Measurements from ENCODE around the gene PCNX2. TPM values are rescaled to one million over a fixed set of nuclear protein-coding genes. Genes with fewer than 3 reads are reported as not detected.

PCNX2 gene
- total and polyA plus RNA-seq, 2 of the 13 experiments (the other 11 are each of a cell fraction or from before 2014, with no cell fraction given), result 0.11 to 0.42 TPM

GRCh38 chr1:233237647-233238046 is 57.9 kb downstream of the PCNX2 start (continued):
- no peak for TF ChIP-seq SIX4 (CRISPR knock-in tag; IDR thresholded peaks at IDR 0.05)
- no peak for TF ChIP-seq MAFK (conservative IDR thresholded peaks at IDR 0.05 in 1 of 2, IDR thresholded peaks at IDR 0.05 in 1 of 2; ENCODE audit: low read length in 2 of 2)
- TF ChIP-seq HOXA9 (CRISPR knock-in tag; IDR thresholded peaks at IDR 0.05; ENCODE audit: borderline replicate concordance), result no peak
- TF ChIP-seq ZNF780A (CRISPR knock-in tag; IDR thresholded peaks at IDR 0.05), result no peak
- TF ChIP-seq HDAC1 (CRISPR knock-in tag; IDR thresholded peaks at IDR 0.05), result no peak
- TF ChIP-seq FOXO1 (CRISPR knock-in tag; IDR thresholded peaks at IDR 0.05), result no peak
- no peak for TF ChIP-seq ZNF879 (CRISPR knock-in tag; IDR thresholded peaks at IDR 0.05)
- TF ChIP-seq ZNF619 (CRISPR knock-in tag; IDR thresholded peaks at IDR 0.05), result no peak
- TF ChIP-seq ZNF691 (CRISPR knock-in tag; IDR thresholded peaks at IDR 0.05; ENCODE audit: borderline replicate concordance, low read depth), result no peak

- H3K36me3 ChIP-seq (replicated peaks in 1 of 2; ENCODE audit: control insufficient read depth in 1 of 2, insufficient read depth in 2 of 2, low read length in 2 of 2), result no peaks in the 10 kb centered on the region
- H4K20me1 ChIP-seq (ENCODE audit: insufficient read depth, low read length), result no peaks in the 10 kb centered on the region
- no peaks in the 10 kb centered on the region for H3K27me3 ChIP-seq (ENCODE audit: control insufficient read depth in 1 of 2, insufficient read depth in 2 of 2, low read length in 2 of 2)
- H3K9me3 ChIP-seq (ENCODE audit: low read length), result no peaks in the 10 kb centered on the region
- no peak overlapping the region for H3K9ac ChIP-seq (ENCODE audit: insufficient read depth, low read depth, low read length)
- intact Hi-C loops (cut with micrococcal nuclease; ENCODE audit: unreplicated experiment), result no loop called here
- in situ Hi-C loops (cut with HindIII; ENCODE audit: extremely low pct_ligation_motif_present, low pct_unique_long_range_greater_than_20kb), result loop anchor here (25.0 kb wide), 2 partner anchors 1371 to 1471 kb away; no protein-coding TSS in a partner anchor
- POLR2A ChIA-PET, result no interaction called here
- H2AFZ ChIP-seq (ENCODE audit: low read length), result no peak overlapping the region
- no peak for TF ChIP-seq NFE2 (CRISPR knock-in tag; IDR thresholded peaks at IDR 0.05)
- no peak for TF ChIP-seq POGZ (CRISPR knock-in tag; IDR thresholded peaks at IDR 0.05)
- no peak for TF ChIP-seq SMC3 (IDR thresholded peaks at IDR 0.05; ENCODE audit: low read length)
- no peak for TF ChIP-seq ZHX1 (CRISPR knock-in tag; IDR thresholded peaks at IDR 0.05; ENCODE audit: low read depth)
- no peak for TF ChIP-seq CREM (IDR thresholded peaks at IDR 0.05)
- TF ChIP-seq CREM (CRISPR knock-in tag; IDR thresholded peaks at IDR 0.05), result no peak
- no peak for TF ChIP-seq ZNF496 (CRISPR knock-in tag; IDR thresholded peaks at IDR 0.05; ENCODE audit: insufficient replicate concordance)
- no peak for ATAC-seq
- H3K4me3 ChIP-seq (replicated peaks in 1 of 3; ENCODE audit: insufficient read depth in 1 of 3, low read depth in 2 of 3, low read length in 3 of 3), result no peak overlapping the region
- H3K4me1 ChIP-seq (ENCODE audit: insufficient read depth, low read length), result no peaks in the 10 kb centered on the region
- DNase-seq (ENCODE audit: low spot score), result no peak
- H3K79me2 ChIP-seq (ENCODE audit: insufficient read depth, low read length), result no peaks in the 10 kb centered on the region
- no peak overlapping the region for H3K27ac ChIP-seq (ENCODE audit: extremely low read length, insufficient read depth, low read length)
- CTCF ChIA-PET (ENCODE audit: low intra/inter-chr PET ratio, low total read pairs), result no interaction called here
- BruUV-seq (replicated peaks), result no TSS peak
- H3K4me2 ChIP-seq (ENCODE audit: low read depth, low read length), result no peak overlapping the region
- WGBS (ENCODE audit: low lambda C conversion rate), result 15% methylated on average over 5 of the region's 5 CpGs
- FAIRE-seq, result no peak
These were observed 62.0 kb downstream of the PCNX2 start for GRCh38 chr1:233233508-233234040.
